Upper lobe of right lung (tissue), 1 donor: Measurements from ENCODE around the gene ERC2. TPM values are rescaled to one million over a fixed set of nuclear protein-coding genes. Genes with fewer than 3 reads are reported as not detected.
A peak's percentile ranks its signal among the peaks of the same experiment; 100 is the strongest.

Experiments
- ATAC-seq: fragments of 200-7000 bp; cut with Tn5 transposase; one replicate; pipeline ENCODE4 v1.9.1; 2020; ENCODE audit warnings: mild to moderate bottlenecking, moderate library complexity
- DNase-seq: peaks from one replicate; pipeline ENCODE4 v3.0.0-alpha.2; 2020
- H3K27ac ChIP-seq: fragments of 200-600 bp; one replicate; pipeline ENCODE4 v1.8.0; 2022
- H3K27me3 ChIP-seq: fragments of 200-600 bp; one replicate; pipeline ENCODE4 v1.8.0; 2022; ENCODE audit warnings: mild to moderate bottlenecking
- H3K36me3 ChIP-seq: fragments of 200-600 bp; one replicate; pipeline ENCODE4 v1.8.0; 2022
- H3K4me1 ChIP-seq: fragments of 200-600 bp; one replicate; pipeline ENCODE4 v1.8.0; 2022
- H3K4me3 ChIP-seq: fragments of 200-600 bp; one replicate; pipeline ENCODE4 v1.8.0; 2022; ENCODE audit warnings: mild to moderate bottlenecking
- H3K9me3 ChIP-seq: fragments of 200-600 bp; one replicate; pipeline ENCODE4 v1.8.0; 2022
- intact Hi-C: fragments of 100-400 bp; cut with DNase I; formaldehyde crosslinking; loops from one replicate; pipeline ENCODE4 v1.11.0; 2022
- total RNA-seq: library from RNA; stranded (reverse); fragmentation: NEBNext Ultra II Directional; extraction: Animal tissue kit (Norgen Biotek cat#: 25700); gene quantifications from one replicate; pipeline ENCODE4 v1.2.1, GENCODE V29; 2021
- TF ChIP-seq, protein P1 (sequence below): fragments of 200-600 bp; IDR thresholded peaks from one replicate; pipeline ENCODE4 v1.8.0; 2022; ENCODE audit warnings: antibody characterized with exemption
- donor health status: DM: no; HTN: yes; CAD: no; lungs with severe emphysema.

Gene ERC2
- total RNA-seq, 1 donor from 2014 or later: 1.4 TPM

DNA sequence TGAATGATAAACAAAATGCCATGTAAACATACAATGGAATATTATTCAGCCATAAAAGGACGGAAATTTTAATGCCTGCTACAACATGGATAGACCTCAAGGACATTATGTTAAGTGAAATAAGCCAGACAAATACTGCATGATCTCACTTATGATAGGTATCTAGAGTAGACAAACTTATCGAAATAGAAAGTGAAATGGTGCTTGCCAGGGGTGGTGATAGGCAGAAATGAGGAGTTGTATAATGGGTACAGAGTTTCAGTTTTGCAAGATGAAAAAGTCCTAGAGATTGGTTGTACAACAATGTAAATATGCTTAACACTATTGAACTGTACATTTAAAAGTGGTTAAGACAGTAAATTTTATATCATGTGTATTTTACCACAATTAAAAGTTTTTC is 287.8 kb downstream of the ERC2 start:
- intact Hi-C loops: no loop called here
- ATAC-seq: no peak

DNA sequence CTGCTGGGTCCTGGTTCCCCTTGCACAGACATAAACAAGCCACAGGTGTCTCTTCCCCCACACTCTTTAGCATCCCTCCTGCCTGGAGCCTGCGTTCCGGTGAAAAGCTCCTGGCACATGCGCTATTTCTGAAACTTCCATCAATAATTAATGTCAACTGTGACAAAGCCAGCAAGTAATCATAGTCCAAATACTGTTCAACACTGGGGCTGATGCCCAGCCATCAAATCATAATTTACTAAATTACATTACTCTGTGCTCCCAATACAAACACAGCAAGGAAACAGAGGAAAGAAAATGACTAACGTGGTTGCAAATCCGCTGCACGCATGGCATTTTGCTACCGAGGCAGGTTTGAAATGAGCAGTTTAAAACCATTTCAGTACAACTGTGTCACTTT is 294.7 kb downstream of the ERC2 start:
- no peaks in the 10 kb centered on the region for H3K4me1 ChIP-seq
- DNase-seq (no peak), ATAC-seq (no peak)
- intact Hi-C loops: no loop called here
- TF ChIP-seq, protein P1, sequence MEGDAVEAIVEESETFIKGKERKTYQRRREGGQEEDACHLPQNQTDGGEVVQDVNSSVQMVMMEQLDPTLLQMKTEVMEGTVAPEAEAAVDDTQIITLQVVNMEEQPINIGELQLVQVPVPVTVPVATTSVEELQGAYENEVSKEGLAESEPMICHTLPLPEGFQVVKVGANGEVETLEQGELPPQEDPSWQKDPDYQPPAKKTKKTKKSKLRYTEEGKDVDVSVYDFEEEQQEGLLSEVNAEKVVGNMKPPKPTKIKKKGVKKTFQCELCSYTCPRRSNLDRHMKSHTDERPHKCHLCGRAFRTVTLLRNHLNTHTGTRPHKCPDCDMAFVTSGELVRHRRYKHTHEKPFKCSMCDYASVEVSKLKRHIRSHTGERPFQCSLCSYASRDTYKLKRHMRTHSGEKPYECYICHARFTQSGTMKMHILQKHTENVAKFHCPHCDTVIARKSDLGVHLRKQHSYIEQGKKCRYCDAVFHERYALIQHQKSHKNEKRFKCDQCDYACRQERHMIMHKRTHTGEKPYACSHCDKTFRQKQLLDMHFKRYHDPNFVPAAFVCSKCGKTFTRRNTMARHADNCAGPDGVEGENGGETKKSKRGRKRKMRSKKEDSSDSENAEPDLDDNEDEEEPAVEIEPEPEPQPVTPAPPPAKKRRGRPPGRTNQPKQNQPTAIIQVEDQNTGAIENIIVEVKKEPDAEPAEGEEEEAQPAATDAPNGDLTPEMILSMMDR: no peak
- H3K9me3 ChIP-seq: no peaks in the 10 kb centered on the region
- H3K27me3 ChIP-seq: peaks cover 8% of the 10 kb centered on the region
- no peaks in the 10 kb centered on the region for H3K36me3 ChIP-seq
- no peak overlapping the region for H3K4me3 ChIP-seq
- no peak overlapping the region for H3K27ac ChIP-seq

More for the DNA sequence above, 287.8 kb downstream of the ERC2 start:
- H3K9me3 ChIP-seq: no peaks in the 10 kb centered on the region
- H3K4me1 ChIP-seq: no peaks in the 10 kb centered on the region
- H3K4me3 ChIP-seq: no peak overlapping the region
- TF ChIP-seq, protein P1: no peak
- no peaks in the 10 kb centered on the region for H3K27me3 ChIP-seq
- H3K27ac ChIP-seq: no peak overlapping the region
- no peaks in the 10 kb centered on the region for H3K36me3 ChIP-seq
- DNase-seq: no peak

DNA sequence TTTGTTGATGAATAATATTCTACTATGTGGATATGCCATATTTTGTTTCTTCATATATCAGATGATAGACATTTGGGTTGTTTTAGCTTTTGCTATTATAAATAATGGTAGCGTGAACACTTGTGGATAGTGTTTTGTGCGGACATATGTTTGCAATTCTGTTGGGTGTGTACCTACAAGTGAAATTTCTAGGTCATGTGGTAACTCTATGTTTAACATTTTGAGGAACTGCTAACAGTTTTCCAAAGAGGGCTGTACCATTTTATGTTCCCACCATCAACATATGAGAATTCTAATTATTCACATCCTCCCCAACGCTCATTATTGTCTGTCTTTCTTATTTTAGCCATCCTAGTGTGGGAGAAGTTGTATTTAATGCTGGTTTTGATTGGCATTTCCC is 303.8 kb downstream of the ERC2 start:
- TF ChIP-seq, protein P1: no peak
- H3K36me3 ChIP-seq: no peaks in the 10 kb centered on the region
- ATAC-seq: no peak
- H3K9me3 ChIP-seq: no peaks in the 10 kb centered on the region
- no peaks in the 10 kb centered on the region for H3K27me3 ChIP-seq
- no peak for DNase-seq
- H3K27ac ChIP-seq: no peak overlapping the region
- H3K4me1 ChIP-seq: no peaks in the 10 kb centered on the region
- intact Hi-C loops: no loop called here
- no peak overlapping the region for H3K4me3 ChIP-seq

DNA sequence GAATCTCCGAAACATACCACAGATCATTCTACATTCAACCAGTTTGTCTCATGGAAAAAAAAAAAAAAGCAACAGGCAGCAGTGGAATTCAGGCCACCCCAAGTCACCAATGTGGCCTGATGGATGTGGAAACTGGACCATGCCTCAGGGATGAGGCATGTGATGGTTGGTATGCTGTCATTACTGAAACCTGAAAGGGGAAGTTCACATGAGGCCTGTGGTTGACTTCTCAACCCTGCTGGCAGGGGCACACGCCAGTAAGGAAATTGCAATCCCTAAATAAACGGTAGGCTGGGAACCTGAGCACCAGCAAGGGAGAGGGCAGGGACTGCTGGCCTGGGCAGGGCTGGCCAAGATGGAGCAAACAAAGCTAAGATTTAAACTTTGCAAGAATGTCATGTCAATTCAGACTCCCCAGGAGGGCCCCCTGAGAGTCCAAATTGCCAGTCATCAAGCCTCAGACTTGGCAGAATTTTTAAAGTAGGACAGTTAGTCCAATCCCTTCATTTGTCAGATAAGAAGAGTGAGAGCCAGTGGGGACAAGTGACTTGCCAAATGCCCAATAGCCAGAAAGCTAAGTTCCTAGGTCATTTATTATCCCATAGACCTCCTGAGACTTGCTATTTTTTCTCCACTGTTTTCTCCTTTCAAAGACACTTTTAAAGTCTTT is 310.4 kb downstream of the ERC2 start:
- DNase-seq: no peak
- no peaks in the 10 kb centered on the region for H3K9me3 ChIP-seq
- TF ChIP-seq, protein P1: no peak
- no peak overlapping the region for H3K27ac ChIP-seq
- H3K36me3 ChIP-seq: no peaks in the 10 kb centered on the region
- H3K4me3 ChIP-seq: no peak overlapping the region
- H3K4me1 ChIP-seq: peaks cover 4% of the 10 kb centered on the region
- intact Hi-C loops: no loop called here
- peak; percentile 96 for ATAC-seq
- H3K27me3 ChIP-seq: no peaks in the 10 kb centered on the region

DNA sequence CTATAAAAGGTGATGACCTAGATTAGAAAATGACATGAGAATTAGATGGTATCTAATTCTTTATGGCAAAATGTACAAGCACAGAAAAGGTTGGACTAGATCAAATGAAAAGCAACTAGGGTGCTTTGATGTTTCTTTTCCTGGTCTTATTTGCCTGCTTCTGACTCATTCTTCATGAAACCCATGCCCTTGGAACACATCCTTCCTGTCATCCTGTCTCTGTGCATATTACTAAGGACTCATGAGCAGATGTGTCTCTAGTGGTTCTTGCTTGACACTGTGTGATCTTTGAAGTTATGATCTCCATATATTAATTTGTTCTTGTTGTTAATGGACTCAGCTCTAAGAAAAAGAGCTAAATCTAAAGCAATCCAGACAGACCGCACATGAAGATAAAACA is 314.0 kb downstream of the ERC2 start:
- Histone ChIP-seq H3K36me3 (no peaks in the 10 kb centered on the region), H3K27ac (no peak overlapping the region), H3K27me3 (no peaks in the 10 kb centered on the region), H3K4me3 (no peak overlapping the region), H3K4me1 (peaks cover 4% of the 10 kb centered on the region), H3K9me3 (no peaks in the 10 kb centered on the region)
- TF ChIP-seq, protein P1: no peak
- ATAC-seq: no peak
- intact Hi-C loops: no loop called here
- DNase-seq: no peak

DNA sequence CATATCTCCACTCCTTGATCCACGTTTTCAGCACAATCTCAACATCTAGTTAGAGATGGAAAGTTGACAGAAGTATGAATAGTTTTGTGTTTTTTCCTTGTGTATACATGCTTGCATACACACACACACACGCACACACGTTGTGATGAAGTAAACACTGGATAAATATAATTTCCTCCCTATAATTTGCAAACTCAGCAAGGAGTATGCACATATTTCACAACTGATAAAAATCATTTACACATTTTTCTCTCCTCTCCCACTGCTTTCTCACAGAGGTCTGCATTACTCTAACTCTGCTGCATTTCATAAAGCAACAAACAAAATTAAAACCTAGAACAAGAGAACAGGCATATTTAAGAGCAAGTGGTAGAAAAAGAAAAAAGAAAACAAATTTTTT is 320.9 kb downstream of the ERC2 start:
- ATAC-seq (no peak), DNase-seq (no peak)
- Histone ChIP-seq H3K4me3 (no peak overlapping the region), H3K27me3 (no peaks in the 10 kb centered on the region), H3K27ac (no peak overlapping the region), H3K9me3 (no peaks in the 10 kb centered on the region), H3K4me1 (no peaks in the 10 kb centered on the region), H3K36me3 (no peaks in the 10 kb centered on the region)
- intact Hi-C loops: no loop called here
- TF ChIP-seq, protein P1: no peak
